ENCODE data around the gene TBPL1.

The TBPL1 gene

DNA sequence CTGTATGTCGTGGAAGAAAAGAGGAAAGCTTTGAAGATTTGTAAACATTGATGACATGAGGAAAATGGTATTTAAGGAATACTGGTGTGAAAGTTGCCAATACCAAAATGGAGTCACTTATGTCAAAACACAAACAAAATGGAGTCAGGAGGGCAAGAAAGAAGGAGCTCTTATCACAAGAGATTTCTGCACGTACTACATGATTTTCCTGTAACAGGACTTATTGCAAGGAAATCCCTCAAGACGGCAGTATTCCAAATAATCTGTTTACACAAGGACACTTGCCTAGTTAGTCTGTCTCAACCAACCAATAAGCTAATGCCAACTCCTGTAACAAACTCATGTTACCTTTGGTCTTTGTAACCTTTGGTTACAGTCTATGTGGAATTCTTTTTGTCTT is 69.6 kb downstream of the TBPL1 start:
- DNase-seq (ENCODE audit: low read depth), result no peak
- no peak overlapping the region for H3K4me3 ChIP-seq (ENCODE audit: low read depth, low read length)
- TF ChIP-seq CTCF (IDR thresholded peaks at IDR 0.05; ENCODE audit: low read depth, low read length, missing control alignments), result no peak

- no peak for TF ChIP-seq CTCF (IDR thresholded peaks at IDR 0.05; ENCODE audit: low read depth, low read length, missing control alignments)
- no peak overlapping the region for H3K4me3 ChIP-seq (ENCODE audit: low read depth, low read length)
- DNase-seq (ENCODE audit: low read depth), result no peak
Measured at GRCh38 chr6:134026597-134026996, 73.6 kb downstream of the TBPL1 start.

DNA sequence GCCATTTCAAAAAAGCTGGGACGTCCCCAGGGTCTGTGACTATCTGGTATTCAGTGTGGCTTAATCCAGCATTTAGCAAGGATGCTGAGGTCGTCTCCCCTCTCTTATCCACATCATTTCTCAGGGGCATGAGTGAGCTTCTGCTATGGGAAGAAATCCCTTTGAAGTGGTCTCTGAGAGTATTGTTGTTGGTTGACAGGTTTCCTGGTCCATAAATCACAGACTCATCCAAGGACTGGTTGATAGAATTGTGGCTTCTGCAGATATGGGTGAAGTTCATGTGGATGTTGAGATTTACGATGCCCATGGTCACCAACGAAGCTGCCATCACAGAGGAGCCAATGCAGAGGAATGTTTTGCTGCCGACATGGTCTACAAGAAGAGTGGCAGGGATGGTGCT is 75.4 kb downstream of the TBPL1 start:
- no peak for DNase-seq (ENCODE audit: low read depth)
- no peak overlapping the region for H3K4me3 ChIP-seq (ENCODE audit: low read depth, low read length)
- no peak for TF ChIP-seq CTCF (IDR thresholded peaks at IDR 0.05; ENCODE audit: low read depth, low read length, missing control alignments)

DNA sequence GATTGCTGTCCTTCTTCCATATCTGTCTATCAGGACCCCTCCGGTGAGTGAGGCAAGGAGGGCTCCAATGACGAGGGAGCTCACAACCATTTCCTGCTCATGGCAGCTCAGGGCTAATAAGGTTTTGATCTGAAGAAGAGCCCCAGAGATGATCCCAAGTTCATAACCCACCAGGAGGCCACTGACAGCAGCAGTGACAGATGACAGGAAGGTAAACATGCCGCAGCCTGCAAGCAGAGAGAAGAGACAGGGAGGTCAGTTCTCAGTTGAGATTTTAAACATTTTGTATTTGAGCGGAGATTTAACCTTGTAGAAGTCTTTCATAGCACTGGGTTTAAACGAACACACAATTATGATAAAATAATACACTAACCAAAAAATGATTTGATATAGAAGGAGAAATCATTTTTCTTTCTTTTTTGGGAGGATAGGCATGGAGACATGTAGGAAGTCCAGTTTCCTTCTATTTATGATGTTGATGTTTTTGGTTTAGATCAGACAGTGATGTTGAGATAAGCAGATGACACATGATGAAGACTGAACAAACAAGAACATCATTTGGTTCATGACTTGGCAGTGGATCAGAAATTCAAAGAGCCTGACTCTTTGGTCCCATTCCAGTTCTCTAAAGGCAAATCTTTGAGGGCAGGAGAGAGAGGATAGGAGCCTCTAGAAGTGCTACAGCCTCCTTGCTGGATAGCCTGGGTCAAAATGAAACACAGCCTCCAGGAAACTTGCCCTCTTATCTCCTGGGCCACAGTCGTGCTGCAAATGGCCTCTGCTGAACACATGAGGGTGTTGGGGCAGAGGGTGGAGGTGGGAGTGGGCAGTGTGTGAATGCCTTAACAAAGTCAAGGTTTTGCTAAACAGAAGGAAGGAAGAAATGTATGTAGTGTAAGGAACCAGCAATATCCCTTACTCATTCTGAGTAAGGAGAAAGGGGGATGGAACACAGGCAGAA is 76.8 kb downstream of the TBPL1 start:
- DNase-seq (ENCODE audit: low read depth), result no peak
- H3K4me3 ChIP-seq (ENCODE audit: low read depth, low read length), result no peak overlapping the region
- TF ChIP-seq CTCF (IDR thresholded peaks at IDR 0.05; ENCODE audit: low read depth, low read length, missing control alignments), result no peak

- no peak for DNase-seq (ENCODE audit: low read depth)
- TF ChIP-seq CTCF (IDR thresholded peaks at IDR 0.05; ENCODE audit: low read depth, low read length, missing control alignments), result no peak
- no peak overlapping the region for H3K4me3 ChIP-seq (ENCODE audit: low read depth, low read length)
Measured at GRCh38 chr6:134031696-134032255, 78.8 kb downstream of the TBPL1 start.

DNA sequence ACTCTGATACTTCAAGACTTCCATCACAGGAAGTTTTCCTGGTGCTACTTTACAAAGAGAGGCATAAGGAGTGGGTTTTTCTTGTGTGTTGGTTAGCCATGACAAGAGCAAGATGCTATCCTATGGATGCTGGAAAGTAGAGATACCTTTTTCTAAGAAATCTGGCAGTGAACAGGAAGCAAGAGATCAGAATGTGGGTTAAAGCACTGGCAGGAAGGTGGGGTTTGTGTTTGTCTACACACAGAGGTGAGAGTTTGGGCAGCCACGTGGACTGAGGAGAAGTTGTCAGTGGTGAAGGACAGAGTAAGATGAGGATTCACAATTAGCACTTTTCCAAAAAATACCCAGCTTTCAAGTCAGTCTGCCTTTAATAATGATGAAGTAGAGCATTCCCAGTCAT is 81.5 kb downstream of the TBPL1 start:
- no peak for TF ChIP-seq CTCF (IDR thresholded peaks at IDR 0.05; ENCODE audit: low read depth, low read length, missing control alignments)
- no peak overlapping the region for H3K4me3 ChIP-seq (ENCODE audit: low read depth, low read length)
- no peak for DNase-seq (ENCODE audit: low read depth)
